Nephron progenitor cell (in vitro differentiated cells): ENCODE measurements around the gene PSME2.

Experiments used
- DNase-seq: peaks from one replicate; pipeline ENCODE4 v3.0.0; 2021
- H3K27ac Mint-ChIP-seq: 2 replicates; pipeline ENCODE4 v1.8.0; 2021; ENCODE audit warnings: mild to moderate bottlenecking, moderate library complexity, mixed read lengths
- H3K27me3 Mint-ChIP-seq: 2 replicates; pipeline ENCODE4 v1.8.0; 2021; ENCODE audit warnings: mild to moderate bottlenecking, low read depth, mixed read lengths; ENCODE audit not compliant: poor library complexity
- H3K36me3 Mint-ChIP-seq: 2 replicates; pipeline ENCODE4 v1.8.0; 2021; ENCODE audit warnings: low read depth, mixed read lengths
- H3K4me1 Mint-ChIP-seq: 2 replicates; pipeline ENCODE4 v1.8.0; 2021; ENCODE audit warnings: mixed read lengths
- H3K4me3 Mint-ChIP-seq: 2 replicates; pipeline ENCODE4 v1.8.0; 2021; ENCODE audit warnings: mild to moderate bottlenecking, moderate library complexity, mixed read lengths
- H3K9me3 Mint-ChIP-seq: 2 replicates; pipeline ENCODE4 v1.8.0; 2021; ENCODE audit warnings: mild to moderate bottlenecking, moderate library complexity, mixed read lengths
- TF ChIP-seq, protein P1 (sequence below): fragments of 200-600 bp; sonication (generic); IDR thresholded peaks from 2 replicates; pipeline ENCODE4 v1.5.0; 2021; ENCODE audit warnings: antibody characterized with exemption

Gene PSME2

GRCh38 chr14:24136684-24137528, 9.5 kb downstream of the PSME2 start:
- peaks cover 61% of the 10 kb centered on the region for H3K4me1 Mint-ChIP-seq
- peak overlapping the region; percentile 83 for H3K4me3 Mint-ChIP-seq
- peak overlapping the region; percentile 73 for H3K27ac Mint-ChIP-seq
- H3K9me3 Mint-ChIP-seq: no peaks in the 10 kb centered on the region
- peaks cover 25% of the 10 kb centered on the region for H3K36me3 Mint-ChIP-seq
- no peak for DNase-seq
- TF ChIP-seq, protein P1, sequence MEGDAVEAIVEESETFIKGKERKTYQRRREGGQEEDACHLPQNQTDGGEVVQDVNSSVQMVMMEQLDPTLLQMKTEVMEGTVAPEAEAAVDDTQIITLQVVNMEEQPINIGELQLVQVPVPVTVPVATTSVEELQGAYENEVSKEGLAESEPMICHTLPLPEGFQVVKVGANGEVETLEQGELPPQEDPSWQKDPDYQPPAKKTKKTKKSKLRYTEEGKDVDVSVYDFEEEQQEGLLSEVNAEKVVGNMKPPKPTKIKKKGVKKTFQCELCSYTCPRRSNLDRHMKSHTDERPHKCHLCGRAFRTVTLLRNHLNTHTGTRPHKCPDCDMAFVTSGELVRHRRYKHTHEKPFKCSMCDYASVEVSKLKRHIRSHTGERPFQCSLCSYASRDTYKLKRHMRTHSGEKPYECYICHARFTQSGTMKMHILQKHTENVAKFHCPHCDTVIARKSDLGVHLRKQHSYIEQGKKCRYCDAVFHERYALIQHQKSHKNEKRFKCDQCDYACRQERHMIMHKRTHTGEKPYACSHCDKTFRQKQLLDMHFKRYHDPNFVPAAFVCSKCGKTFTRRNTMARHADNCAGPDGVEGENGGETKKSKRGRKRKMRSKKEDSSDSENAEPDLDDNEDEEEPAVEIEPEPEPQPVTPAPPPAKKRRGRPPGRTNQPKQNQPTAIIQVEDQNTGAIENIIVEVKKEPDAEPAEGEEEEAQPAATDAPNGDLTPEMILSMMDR: no peak
- H3K27me3 Mint-ChIP-seq: peaks cover 18% of the 10 kb centered on the region

GRCh38 chr14:24135834-24136683, 10.4 kb downstream of the PSME2 start, which contains the start of gene PSME1:
PSME1 (plus strand) TSS chr14:24136194; CDS start chr14:24136263, 69 bp downstream.
- peak; percentile 96 for DNase-seq
- peak within 1 kb of the TSS; percentile 73 for H3K27ac Mint-ChIP-seq
- TF ChIP-seq, protein P1: no peak

GRCh38 chr14:24135584-24135833, 10.9 kb downstream of the PSME2 start:
- Mint-ChIP-seq H3K27me3 (peaks cover 22% of the 10 kb centered on the region), H3K4me1 (peaks cover 67% of the 10 kb centered on the region), H3K27ac (no peak overlapping the region), H3K4me3 (peak overlapping the region; percentile 88), H3K36me3 (peaks cover 25% of the 10 kb centered on the region), H3K9me3 (no peaks in the 10 kb centered on the region)
- TF ChIP-seq, protein P1: no peak
- DNase-seq: no peak

More at GRCh38 chr14:24135834-24136683, 10.4 kb downstream of the PSME2 start, which contains the start of gene PSME1:
- peaks cover 22% of the 10 kb centered on the region for H3K27me3 Mint-ChIP-seq
- peaks cover 25% of the 10 kb centered on the region for H3K36me3 Mint-ChIP-seq
- no peaks in the 10 kb centered on the region for H3K9me3 Mint-ChIP-seq
- peaks cover 66% of the 10 kb centered on the region for H3K4me1 Mint-ChIP-seq
- peak within 1 kb of the TSS; percentile 88 for H3K4me3 Mint-ChIP-seq

GRCh38 chr14:24133735-24134134, 12.7 kb downstream of the PSME2 start:
- Mint-ChIP-seq H3K9me3 (no peaks in the 10 kb centered on the region), H3K36me3 (peaks cover 13% of the 10 kb centered on the region), H3K27me3 (peaks cover 22% of the 10 kb centered on the region), H3K27ac (no peak overlapping the region), H3K4me1 (peaks cover 54% of the 10 kb centered on the region), H3K4me3 (no peak overlapping the region)
- TF ChIP-seq, protein P1: no peak
- DNase-seq: no peak

DNA sequence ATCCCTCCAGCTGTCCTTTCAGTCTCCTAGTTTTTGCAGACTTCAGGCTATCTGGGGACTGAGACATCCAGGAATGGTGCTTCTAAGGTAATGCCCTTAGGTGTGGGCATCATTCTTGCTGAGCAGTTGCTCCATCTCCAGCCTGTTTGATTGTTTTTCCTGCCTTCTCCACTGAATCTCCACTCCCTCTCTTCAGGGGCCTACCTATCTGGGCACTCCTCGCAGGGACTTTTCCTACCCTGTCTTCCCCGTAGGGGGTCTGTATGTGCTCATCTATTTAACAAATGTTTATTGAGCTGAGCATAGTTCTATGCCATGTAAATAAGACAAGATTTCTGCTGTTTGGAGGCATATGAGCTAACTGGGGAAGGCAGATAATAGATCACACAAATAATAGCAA, 13.4 kb downstream of the PSME2 start:
- Mint-ChIP-seq H3K4me3 (no peak overlapping the region), H3K9me3 (no peaks in the 10 kb centered on the region), H3K27me3 (peaks cover 22% of the 10 kb centered on the region), H3K4me1 (peaks cover 47% of the 10 kb centered on the region), H3K27ac (no peak overlapping the region), H3K36me3 (peaks cover 5% of the 10 kb centered on the region)
- TF ChIP-seq, protein P1: no peak
- DNase-seq: no peak
